GM23338 (cell line): ENCODE results near the gene G6PC3.

Source experiments
- EZH2 ChIP-seq: fragments of 200-600 bp; sonication (generic); IDR thresholded peaks from one replicate; pipeline ENCODE4 v1.8.0; 2017; ENCODE audit warnings: antibody characterized with exemption, mild to moderate bottlenecking, low read depth; ENCODE audit not compliant: unreplicated experiment
- TF ChIP-seq, protein P1 (sequence below), 2 experiments: fragments of 200-600 bp in 1 of 2; sonication (generic) in 1 of 2; conservative IDR thresholded peaks; 2 replicates each; pipeline versions ENCODE4 v1.5.1 to v1.6.1; 2016 to 2017; ENCODE audit warnings: antibody characterized with exemption in 2 of 2, low read depth in 2 of 2, mild to moderate bottlenecking in 2 of 2, moderate library complexity in 1 of 2

DNA sequence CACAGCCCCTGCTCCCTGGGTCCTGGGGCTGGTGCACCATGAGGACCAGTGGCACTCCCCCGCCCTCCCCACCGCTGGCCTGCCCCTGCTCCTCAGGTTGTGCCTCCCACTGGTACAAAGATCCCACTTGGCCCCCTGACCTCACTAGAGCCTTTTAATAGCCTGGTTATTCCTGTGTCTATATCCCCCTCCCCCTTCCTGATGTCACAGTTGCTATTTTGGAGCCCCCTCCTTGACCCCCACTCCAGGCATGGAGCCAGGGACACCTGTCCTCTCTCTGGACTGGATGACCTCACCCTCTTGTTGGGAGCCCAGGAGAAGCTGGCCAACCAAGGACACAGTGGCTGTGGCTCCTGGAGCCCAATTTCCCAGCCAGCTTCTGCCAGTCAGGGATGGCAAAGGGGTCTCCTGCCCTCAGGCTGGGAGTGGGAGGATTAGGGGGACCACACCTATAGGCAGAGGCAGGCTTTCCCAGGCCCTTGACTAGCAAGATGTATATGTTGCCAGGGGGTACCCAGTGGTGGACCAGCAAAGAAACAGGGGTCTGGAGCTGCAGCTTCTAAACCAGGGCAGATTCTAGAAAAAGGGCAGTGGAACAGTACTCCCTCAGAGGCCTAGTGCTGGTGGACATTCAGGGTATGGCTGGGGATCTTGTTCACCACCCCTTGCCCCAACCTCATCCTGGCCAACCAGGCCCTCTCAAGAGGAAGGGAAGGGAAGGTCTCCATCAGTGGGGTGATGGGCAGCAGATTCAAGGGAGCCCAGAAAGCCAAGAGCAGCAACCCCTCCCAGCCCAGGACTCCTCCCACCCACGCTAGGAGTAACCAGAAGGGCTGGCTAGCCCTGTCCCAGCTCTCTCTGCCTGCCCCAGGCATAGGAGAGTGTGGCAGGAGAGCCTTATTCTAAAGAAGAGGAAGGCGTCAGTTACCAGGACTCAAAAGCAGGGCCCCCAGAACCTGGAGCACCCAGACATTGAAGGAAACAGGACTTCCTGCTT lies 42.0 kb downstream of the G6PC3 start:
- TF ChIP-seq, protein P1, sequence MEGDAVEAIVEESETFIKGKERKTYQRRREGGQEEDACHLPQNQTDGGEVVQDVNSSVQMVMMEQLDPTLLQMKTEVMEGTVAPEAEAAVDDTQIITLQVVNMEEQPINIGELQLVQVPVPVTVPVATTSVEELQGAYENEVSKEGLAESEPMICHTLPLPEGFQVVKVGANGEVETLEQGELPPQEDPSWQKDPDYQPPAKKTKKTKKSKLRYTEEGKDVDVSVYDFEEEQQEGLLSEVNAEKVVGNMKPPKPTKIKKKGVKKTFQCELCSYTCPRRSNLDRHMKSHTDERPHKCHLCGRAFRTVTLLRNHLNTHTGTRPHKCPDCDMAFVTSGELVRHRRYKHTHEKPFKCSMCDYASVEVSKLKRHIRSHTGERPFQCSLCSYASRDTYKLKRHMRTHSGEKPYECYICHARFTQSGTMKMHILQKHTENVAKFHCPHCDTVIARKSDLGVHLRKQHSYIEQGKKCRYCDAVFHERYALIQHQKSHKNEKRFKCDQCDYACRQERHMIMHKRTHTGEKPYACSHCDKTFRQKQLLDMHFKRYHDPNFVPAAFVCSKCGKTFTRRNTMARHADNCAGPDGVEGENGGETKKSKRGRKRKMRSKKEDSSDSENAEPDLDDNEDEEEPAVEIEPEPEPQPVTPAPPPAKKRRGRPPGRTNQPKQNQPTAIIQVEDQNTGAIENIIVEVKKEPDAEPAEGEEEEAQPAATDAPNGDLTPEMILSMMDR (conservative IDR thresholded peaks at IDR 0.05; ENCODE audit: low read depth in 2 of 2): no peak
- TF ChIP-seq EZH2: no peak
